GM12891 (cell line): ENCODE data around the gene NADK.

Experiments used
- PAX5 ChIP-seq: IDR thresholded peaks from 2 replicates; pipeline ENCODE4 v1.6.1; 2011; ENCODE audit warnings: low read length, moderate library complexity, mild to moderate bottlenecking; ENCODE audit not compliant: insufficient read depth, severe bottlenecking
- POLR2A ChIP-seq: IDR thresholded peaks from 2 replicates; pipeline ENCODE4 v1.6.1; 2011; ENCODE audit warnings: low read depth, low read length, control low read depth
- POLR2AphosphoS5 ChIP-seq: IDR thresholded peaks from 2 replicates; pipeline ENCODE4 v1.6.1; 2011; ENCODE audit warnings: low read depth, low read length, control low read depth
- TAF1 ChIP-seq: IDR thresholded peaks from 2 replicates; pipeline ENCODE4 v1.6.1; 2011; ENCODE audit warnings: low read depth, low read length, control low read depth

DNA sequence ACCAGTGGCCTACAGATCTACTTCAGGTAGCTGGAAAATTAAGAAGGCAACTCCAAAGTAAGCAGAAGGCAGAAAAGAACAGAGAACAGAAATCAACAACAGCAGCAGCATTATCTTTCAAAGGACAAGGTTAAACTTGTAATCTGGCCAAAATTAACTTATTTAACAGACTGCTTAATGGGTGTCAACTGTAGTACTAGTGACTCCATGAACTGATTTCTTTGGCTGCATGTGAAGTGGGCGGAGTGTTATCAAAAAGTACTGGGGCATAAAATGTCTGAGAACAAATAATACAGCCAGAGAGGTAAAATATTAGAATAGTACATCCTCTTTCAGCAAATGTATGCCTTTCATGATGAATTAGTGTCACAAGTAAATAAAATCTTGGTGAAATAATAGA is 24.6 kb upstream of the NADK start:
- TF ChIP-seq POLR2A (no peak), POLR2AphosphoS5 (no peak), TAF1 (no peak), PAX5 (no peak)
